ENCODE results near the gene SYK. TPM values are rescaled to one million over a fixed set of nuclear protein-coding genes. Genes with fewer than 3 reads are reported as not detected.
"Not testable (repeated sequence)": the region's sequence is repeated elsewhere in the genome, so short reads cannot be mapped to it uniquely, and the experiment has no call there.

SYK gene
- total and polyA plus RNA-seq, 2 donors (not counting 1 experiment from before 2014, with no cell fraction given): not detected

GRCh38 chr9:90815944-90816357, 14.3 kb downstream of the SYK start:
- no peaks in the 10 kb centered on the region for H3K36me3 ChIP-seq (ENCODE audit: control insufficient read depth, insufficient read depth, low read length)
- H3K4me2 ChIP-seq (ENCODE audit: extremely low read depth, insufficient read depth, low read length): no peak overlapping the region
- no peaks in the 10 kb centered on the region for H3K79me2 ChIP-seq (ENCODE audit: control insufficient read depth, insufficient read depth, low read length)
- no peak overlapping the region for H3K4me3 ChIP-seq (replicated peaks in 1 of 4; ENCODE audit: control extremely low read depth in 1 of 4, insufficient read depth in 1 of 4, low read depth in 3 of 4, low read length in 4 of 4)
- H3K9ac ChIP-seq (ENCODE audit: insufficient read depth, low read length): no peak overlapping the region
- no peak for DNase-seq (ENCODE audit: low read depth in 2 of 2)
- no peak overlapping the region for H2AFZ ChIP-seq (ENCODE audit: low read length)
- no peak overlapping the region for H3K27ac ChIP-seq (ENCODE audit: insufficient read depth, low read length)
- no peaks in the 10 kb centered on the region for H4K20me1 ChIP-seq (ENCODE audit: control insufficient read depth, extremely low read depth, insufficient read depth, low read length)
- TF ChIP-seq EZH2 (IDR thresholded peaks at IDR 0.05; ENCODE audit: low read length, missing control alignments): no peak
- no peaks in the 10 kb centered on the region for H3K9me3 ChIP-seq (ENCODE audit: control insufficient read depth, insufficient read depth, low read depth, low read length)
- H3K27me3 ChIP-seq (ENCODE audit: control insufficient read depth, insufficient read depth, low read length): no peaks in the 10 kb centered on the region
- H3K4me1 ChIP-seq (ENCODE audit: control insufficient read depth, extremely low read depth, insufficient read depth, low read length): no peaks in the 10 kb centered on the region

- Histone ChIP-seq H3K4me1 (ENCODE audit: control insufficient read depth, extremely low read depth, insufficient read depth, low read length) (no peaks in the 10 kb centered on the region), H3K4me3 (replicated peaks in 1 of 4; ENCODE audit: control extremely low read depth in 1 of 4, insufficient read depth in 1 of 4, low read depth in 3 of 4, low read length in 4 of 4) (no peak overlapping the region), H3K79me2 (ENCODE audit: control insufficient read depth, insufficient read depth, low read length) (no peaks in the 10 kb centered on the region), H3K9ac (ENCODE audit: insufficient read depth, low read length) (no peak overlapping the region), H3K4me2 (ENCODE audit: extremely low read depth, insufficient read depth, low read length) (no peak overlapping the region), H3K9me3 (ENCODE audit: control insufficient read depth, insufficient read depth, low read depth, low read length) (no peaks in the 10 kb centered on the region), H3K36me3 (ENCODE audit: control insufficient read depth, insufficient read depth, low read length) (no peaks in the 10 kb centered on the region), H3K27me3 (ENCODE audit: control insufficient read depth, insufficient read depth, low read length) (no peaks in the 10 kb centered on the region), H3K27ac (ENCODE audit: insufficient read depth, low read length) (no peak overlapping the region), H2AFZ (ENCODE audit: low read length) (no peak overlapping the region), H4K20me1 (ENCODE audit: control insufficient read depth, extremely low read depth, insufficient read depth, low read length) (no peaks in the 10 kb centered on the region)
- DNase-seq (ENCODE audit: low read depth in 2 of 2): no peak
- TF ChIP-seq EZH2 (IDR thresholded peaks at IDR 0.05; ENCODE audit: low read length, missing control alignments) (no peak), CTCF (conservative IDR thresholded peaks at IDR 0.05 in 1 of 2, IDR thresholded peaks at IDR 0.05 in 1 of 2; ENCODE audit: low read depth in 1 of 2, low read length in 2 of 2) (no peak)
Measured at GRCh38 chr9:90816690-90817089, 15.1 kb downstream of the SYK start.

GRCh38 chr9:90818279-90818678, 16.7 kb downstream of the SYK start:
- Histone ChIP-seq H3K79me2 (ENCODE audit: control insufficient read depth, insufficient read depth, low read length) (no peaks in the 10 kb centered on the region), H2AFZ (ENCODE audit: low read length) (no peak overlapping the region), H3K9ac (ENCODE audit: insufficient read depth, low read length) (no peak overlapping the region), H4K20me1 (ENCODE audit: control insufficient read depth, extremely low read depth, insufficient read depth, low read length) (no peaks in the 10 kb centered on the region), H3K9me3 (ENCODE audit: control insufficient read depth, insufficient read depth, low read depth, low read length) (no peaks in the 10 kb centered on the region), H3K36me3 (ENCODE audit: control insufficient read depth, insufficient read depth, low read length) (no peaks in the 10 kb centered on the region), H3K4me1 (ENCODE audit: control insufficient read depth, extremely low read depth, insufficient read depth, low read length) (no peaks in the 10 kb centered on the region), H3K27ac (ENCODE audit: insufficient read depth, low read length) (no peak overlapping the region), H3K4me3 (replicated peaks in 1 of 4; ENCODE audit: control extremely low read depth in 1 of 4, insufficient read depth in 1 of 4, low read depth in 3 of 4, low read length in 4 of 4) (no peak overlapping the region), H3K27me3 (ENCODE audit: control insufficient read depth, insufficient read depth, low read length) (no peaks in the 10 kb centered on the region), H3K4me2 (ENCODE audit: extremely low read depth, insufficient read depth, low read length) (no peak overlapping the region)
- DNase-seq (ENCODE audit: low read depth in 2 of 2): no peak
- TF ChIP-seq CTCF (conservative IDR thresholded peaks at IDR 0.05 in 1 of 2, IDR thresholded peaks at IDR 0.05 in 1 of 2; ENCODE audit: low read depth in 1 of 2, low read length in 2 of 2) (no peak), EZH2 (IDR thresholded peaks at IDR 0.05; ENCODE audit: low read length, missing control alignments) (no peak)

- H3K36me3 ChIP-seq (ENCODE audit: control insufficient read depth, insufficient read depth, low read length); H3K27ac ChIP-seq (ENCODE audit: insufficient read depth, low read length); H3K4me3 ChIP-seq (replicated peaks in 1 of 4; ENCODE audit: control extremely low read depth in 1 of 4, insufficient read depth in 1 of 4, low read depth in 3 of 4, low read length in 4 of 4); H3K4me1 ChIP-seq (ENCODE audit: control insufficient read depth, extremely low read depth, insufficient read depth, low read length); H3K4me2 ChIP-seq (ENCODE audit: extremely low read depth, insufficient read depth, low read length); DNase-seq (ENCODE audit: low read depth in 2 of 2); H3K9me3 ChIP-seq (ENCODE audit: control insufficient read depth, insufficient read depth, low read depth, low read length); H3K27me3 ChIP-seq (ENCODE audit: control insufficient read depth, insufficient read depth, low read length); H4K20me1 ChIP-seq (ENCODE audit: control insufficient read depth, extremely low read depth, insufficient read depth, low read length); H2AFZ ChIP-seq (ENCODE audit: low read length); H3K79me2 ChIP-seq (ENCODE audit: control insufficient read depth, insufficient read depth, low read length); H3K9ac ChIP-seq (ENCODE audit: insufficient read depth, low read length): not testable (repeated sequence)
Measured at GRCh38 chr9:90820406-90820805, 18.8 kb downstream of the SYK start.

- not testable (repeated sequence) for H3K4me2 ChIP-seq (ENCODE audit: extremely low read depth, insufficient read depth, low read length); H4K20me1 ChIP-seq (ENCODE audit: control insufficient read depth, extremely low read depth, insufficient read depth, low read length); H2AFZ ChIP-seq (ENCODE audit: low read length); H3K36me3 ChIP-seq (ENCODE audit: control insufficient read depth, insufficient read depth, low read length); H3K27ac ChIP-seq (ENCODE audit: insufficient read depth, low read length); H3K4me3 ChIP-seq (replicated peaks in 1 of 4; ENCODE audit: control extremely low read depth in 1 of 4, insufficient read depth in 1 of 4, low read depth in 3 of 4, low read length in 4 of 4); H3K9me3 ChIP-seq (ENCODE audit: control insufficient read depth, insufficient read depth, low read depth, low read length); H3K4me1 ChIP-seq (ENCODE audit: control insufficient read depth, extremely low read depth, insufficient read depth, low read length); H3K79me2 ChIP-seq (ENCODE audit: control insufficient read depth, insufficient read depth, low read length); H3K9ac ChIP-seq (ENCODE audit: insufficient read depth, low read length); H3K27me3 ChIP-seq (ENCODE audit: control insufficient read depth, insufficient read depth, low read length); DNase-seq (ENCODE audit: low read depth in 2 of 2)
Measured at GRCh38 chr9:90821236-90821635, 19.6 kb downstream of the SYK start.
